Measurements from ENCODE around the gene PAPPA2.

DNA sequence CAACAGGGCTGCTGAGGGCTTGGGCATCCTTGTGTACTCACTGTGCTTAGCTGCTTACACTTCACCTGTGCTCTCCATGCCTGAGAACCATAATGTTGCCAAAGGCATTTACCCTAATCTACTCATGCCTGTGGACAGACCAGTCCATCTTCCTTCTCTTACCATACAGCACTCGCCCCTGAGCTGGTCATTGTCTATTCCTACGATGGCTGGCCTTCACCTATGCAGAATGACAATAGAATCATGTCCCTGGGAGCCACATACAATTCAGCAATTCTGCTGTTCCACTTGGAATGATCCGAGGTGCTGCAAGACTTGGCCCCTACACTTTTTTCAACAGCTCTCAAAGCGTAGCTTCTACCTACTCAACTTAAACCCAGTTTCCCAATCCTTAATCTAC is 96.5 kb downstream of the PAPPA2 start:
- TF ChIP-seq, protein P1, sequence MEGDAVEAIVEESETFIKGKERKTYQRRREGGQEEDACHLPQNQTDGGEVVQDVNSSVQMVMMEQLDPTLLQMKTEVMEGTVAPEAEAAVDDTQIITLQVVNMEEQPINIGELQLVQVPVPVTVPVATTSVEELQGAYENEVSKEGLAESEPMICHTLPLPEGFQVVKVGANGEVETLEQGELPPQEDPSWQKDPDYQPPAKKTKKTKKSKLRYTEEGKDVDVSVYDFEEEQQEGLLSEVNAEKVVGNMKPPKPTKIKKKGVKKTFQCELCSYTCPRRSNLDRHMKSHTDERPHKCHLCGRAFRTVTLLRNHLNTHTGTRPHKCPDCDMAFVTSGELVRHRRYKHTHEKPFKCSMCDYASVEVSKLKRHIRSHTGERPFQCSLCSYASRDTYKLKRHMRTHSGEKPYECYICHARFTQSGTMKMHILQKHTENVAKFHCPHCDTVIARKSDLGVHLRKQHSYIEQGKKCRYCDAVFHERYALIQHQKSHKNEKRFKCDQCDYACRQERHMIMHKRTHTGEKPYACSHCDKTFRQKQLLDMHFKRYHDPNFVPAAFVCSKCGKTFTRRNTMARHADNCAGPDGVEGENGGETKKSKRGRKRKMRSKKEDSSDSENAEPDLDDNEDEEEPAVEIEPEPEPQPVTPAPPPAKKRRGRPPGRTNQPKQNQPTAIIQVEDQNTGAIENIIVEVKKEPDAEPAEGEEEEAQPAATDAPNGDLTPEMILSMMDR (IDR thresholded peaks at IDR 0.05): no peak
- no peak for TF ChIP-seq POLR2A (IDR thresholded peaks at IDR 0.05)
